Measurements from ENCODE around the gene SLC22A31. TPM values are rescaled to one million over a fixed set of nuclear protein-coding genes. Genes with fewer than 3 reads are reported as not detected.
"Not testable (repeated sequence)": the region's sequence is repeated elsewhere in the genome, so short reads cannot be mapped to it uniquely, and the experiment has no call there.

SLC22A31 gene
- total and polyA plus RNA-seq, 4 donors, result 0.11 to 0.44 (median 0.30) TPM; not detected in 1

- H3K4me1 ChIP-seq (ENCODE audit: control insufficient read depth, insufficient read depth, low read length), result peaks cover 55% of the 10 kb centered on the region
- peaks cover 2% of the 10 kb centered on the region for H3K36me3 ChIP-seq (ENCODE audit: control insufficient read depth, insufficient read depth, low read length)
- H3K9me3 ChIP-seq (ENCODE audit: control insufficient read depth, insufficient read depth, low read length), result no peaks in the 10 kb centered on the region
- H3K27ac ChIP-seq (ENCODE audit: low read depth, low read length), result no peak overlapping the region
- no peak overlapping the region for H3K4me3 ChIP-seq (ENCODE audit: low read depth, low read length)
- 13% methylated on average over 18 of the region's 18 CpGs for WGBS (ENCODE audit: insufficient coverage)
- peaks cover 12% of the 10 kb centered on the region for H3K27me3 ChIP-seq (ENCODE audit: control insufficient read depth, insufficient read depth, low read length)
- DNase-seq (ENCODE audit: low read depth in 4 of 6, low spot score in 6 of 6), result peak in 4 of 6 donors; percentile 55 to 94 (median 78)
These were observed 32.9 kb downstream of the SLC22A31 start for GRCh38 chr16:89167425-89167941.

- H3K9me3 ChIP-seq (ENCODE audit: control insufficient read depth, insufficient read depth, low read length), result no peaks in the 10 kb centered on the region
- H3K36me3 ChIP-seq (ENCODE audit: control insufficient read depth, insufficient read depth, low read length), result no peaks in the 10 kb centered on the region
- WGBS (ENCODE audit: insufficient coverage), result 62% methylated on average over 14 of the region's 18 CpGs
- DNase-seq (ENCODE audit: low read depth in 4 of 6, low spot score in 6 of 6), result no peak
- peaks cover 12% of the 10 kb centered on the region for H3K27me3 ChIP-seq (ENCODE audit: control insufficient read depth, insufficient read depth, low read length)
- peaks cover 55% of the 10 kb centered on the region for H3K4me1 ChIP-seq (ENCODE audit: control insufficient read depth, insufficient read depth, low read length)
- no peak overlapping the region for H3K4me3 ChIP-seq (ENCODE audit: low read depth, low read length)
- no peak overlapping the region for H3K27ac ChIP-seq (ENCODE audit: low read depth, low read length)
These were observed 33.5 kb downstream of the SLC22A31 start for GRCh38 chr16:89166696-89167424.

GRCh38 chr16:89165681-89165979, 34.7 kb downstream of the SLC22A31 start:
- not testable (repeated sequence) for H3K36me3 ChIP-seq (ENCODE audit: control insufficient read depth, insufficient read depth, low read length); H3K27ac ChIP-seq (ENCODE audit: low read depth, low read length); H3K4me3 ChIP-seq (ENCODE audit: low read depth, low read length); DNase-seq (ENCODE audit: low read depth in 4 of 6, low spot score in 6 of 6); H3K9me3 ChIP-seq (ENCODE audit: control insufficient read depth, insufficient read depth, low read length)
- Histone ChIP-seq H3K4me1 (ENCODE audit: control insufficient read depth, insufficient read depth, low read length) (peaks cover 49% of the 10 kb centered on the region), H3K27me3 (ENCODE audit: control insufficient read depth, insufficient read depth, low read length) (peaks cover 10% of the 10 kb centered on the region)
- whole genome bisulfite sequencing (ENCODE audit: insufficient coverage), result no CpG with 5 or more reads among the region's 10 CpGs

GRCh38 chr16:89164847-89165680, 35.3 kb downstream of the SLC22A31 start:
- peaks cover 5% of the 10 kb centered on the region for H3K27me3 ChIP-seq (ENCODE audit: control insufficient read depth, insufficient read depth, low read length)
- H3K4me1 ChIP-seq (ENCODE audit: control insufficient read depth, insufficient read depth, low read length), result peaks cover 43% of the 10 kb centered on the region
- no peak overlapping the region for H3K27ac ChIP-seq (ENCODE audit: low read depth, low read length)
- WGBS (ENCODE audit: insufficient coverage), result 61% methylated on average over 14 of the region's 20 CpGs
- no peak for DNase-seq (ENCODE audit: low read depth in 4 of 6, low spot score in 6 of 6)
- no peaks in the 10 kb centered on the region for H3K36me3 ChIP-seq (ENCODE audit: control insufficient read depth, insufficient read depth, low read length)
- no peaks in the 10 kb centered on the region for H3K9me3 ChIP-seq (ENCODE audit: control insufficient read depth, insufficient read depth, low read length)
- no peak overlapping the region for H3K4me3 ChIP-seq (ENCODE audit: low read depth, low read length)

GRCh38 chr16:89164436-89164835, 35.9 kb downstream of the SLC22A31 start:
- 20% methylated on average over 11 of the region's 15 CpGs for WGBS (ENCODE audit: insufficient coverage)
- Histone ChIP-seq H3K9me3 (ENCODE audit: control insufficient read depth, insufficient read depth, low read length) (no peaks in the 10 kb centered on the region), H3K36me3 (ENCODE audit: control insufficient read depth, insufficient read depth, low read length) (no peaks in the 10 kb centered on the region), H3K4me3 (ENCODE audit: low read depth, low read length) (no peak overlapping the region), H3K27ac (ENCODE audit: low read depth, low read length) (no peak overlapping the region), H3K4me1 (ENCODE audit: control insufficient read depth, insufficient read depth, low read length) (peaks cover 43% of the 10 kb centered on the region), H3K27me3 (ENCODE audit: control insufficient read depth, insufficient read depth, low read length) (peaks cover 2% of the 10 kb centered on the region)
- peak in 1 of 6 donors; percentile 62 for DNase-seq (ENCODE audit: low read depth in 4 of 6, low spot score in 6 of 6)

- no peak for DNase-seq (ENCODE audit: low read depth in 4 of 6, low spot score in 6 of 6)
- 100% methylated on average over 3 of the region's 9 CpGs for WGBS (ENCODE audit: insufficient coverage)
- no peaks in the 10 kb centered on the region for H3K27me3 ChIP-seq (ENCODE audit: control insufficient read depth, insufficient read depth, low read length)
These were observed 37.0 kb downstream of the SLC22A31 start for GRCh38 chr16:89163297-89163696.

GRCh38 chr16:89161763-89162713, 38.3 kb downstream of the SLC22A31 start:
- H3K9me3 ChIP-seq (ENCODE audit: control insufficient read depth, insufficient read depth, low read length), result no peaks in the 10 kb centered on the region
- no peak overlapping the region for H3K27ac ChIP-seq (ENCODE audit: low read depth, low read length)
- H3K4me1 ChIP-seq (ENCODE audit: control insufficient read depth, insufficient read depth, low read length), result peaks cover 36% of the 10 kb centered on the region
- H3K36me3 ChIP-seq (ENCODE audit: control insufficient read depth, insufficient read depth, low read length), result peaks cover under 1% of the 10 kb centered on the region
- H3K27me3 ChIP-seq (ENCODE audit: control insufficient read depth, insufficient read depth, low read length), result no peaks in the 10 kb centered on the region
- H3K4me3 ChIP-seq (ENCODE audit: low read depth, low read length), result no peak overlapping the region
- peak in 1 of 6 donors; percentile 86 for DNase-seq (ENCODE audit: low read depth in 4 of 6, low spot score in 6 of 6)
- WGBS (ENCODE audit: insufficient coverage), result 79% methylated on average over 40 of the region's 40 CpGs

More at GRCh38 chr16:89163297-89163696, 37.0 kb downstream of the SLC22A31 start:
- no peaks in the 10 kb centered on the region for H3K9me3 ChIP-seq (ENCODE audit: control insufficient read depth, insufficient read depth, low read length)
- H3K36me3 ChIP-seq (ENCODE audit: control insufficient read depth, insufficient read depth, low read length), result no peaks in the 10 kb centered on the region
- no peak overlapping the region for H3K4me3 ChIP-seq (ENCODE audit: low read depth, low read length)
- H3K27ac ChIP-seq (ENCODE audit: low read depth, low read length), result no peak overlapping the region
- peaks cover 43% of the 10 kb centered on the region for H3K4me1 ChIP-seq (ENCODE audit: control insufficient read depth, insufficient read depth, low read length)

- no peak overlapping the region for H3K27ac ChIP-seq (ENCODE audit: low read depth, low read length)
- no peak overlapping the region for H3K4me3 ChIP-seq (ENCODE audit: low read depth, low read length)
- H3K4me1 ChIP-seq (ENCODE audit: control insufficient read depth, insufficient read depth, low read length), result peaks cover 39% of the 10 kb centered on the region
- H3K9me3 ChIP-seq (ENCODE audit: control insufficient read depth, insufficient read depth, low read length), result no peaks in the 10 kb centered on the region
- H3K27me3 ChIP-seq (ENCODE audit: control insufficient read depth, insufficient read depth, low read length), result no peaks in the 10 kb centered on the region
- peaks cover 5% of the 10 kb centered on the region for H3K36me3 ChIP-seq (ENCODE audit: control insufficient read depth, insufficient read depth, low read length)
- WGBS (ENCODE audit: insufficient coverage), result 89% methylated on average over 29 of the region's 29 CpGs
- DNase-seq (ENCODE audit: low read depth in 4 of 6, low spot score in 6 of 6), result no peak
These were observed 39.2 kb downstream of the SLC22A31 start for GRCh38 chr16:89160977-89161701.
